Neural progenitor cell (in vitro differentiated cells): ENCODE data around the gene WIZ. TPM values are rescaled to one million over a fixed set of nuclear protein-coding genes. Genes with fewer than 3 reads are reported as not detected.

Source experiments
- DNase-seq: peaks from one replicate; pipeline ENCODE4 v3.0.0-alpha.2; 2016; ENCODE audit warnings: low spot score
- H2AFZ ChIP-seq: fragments of 200-600 bp; sonication (generic); replicated peaks from 2 replicates; pipeline ENCODE4 v1.6.1; 2016; ENCODE audit warnings: antibody characterized with exemption
- H3F3A ChIP-seq: fragments of 200-600 bp; sonication (generic); 2 replicates; pipeline ENCODE4 v1.6.1; 2016; ENCODE audit warnings: antibody characterized with exemption, low read depth
- H3K27ac ChIP-seq: fragments of 200-600 bp; sonication (generic); 2 replicates; pipeline ENCODE4 v1.5.1; 2016; ENCODE audit warnings: mild to moderate bottlenecking
- H3K27me3 ChIP-seq: fragments of 200-600 bp; sonication (generic); 2 replicates; pipeline ENCODE4 v1.6.1; 2016; ENCODE audit warnings: mild to moderate bottlenecking, moderate library complexity
- H3K36me3 ChIP-seq: fragments of 200-600 bp; sonication (generic); 2 replicates; pipeline ENCODE4 v1.5.1; 2016
- H3K4me1 ChIP-seq: fragments of 200-600 bp; sonication (generic); 2 replicates; pipeline ENCODE4 v1.6.1; 2016; ENCODE audit warnings: mixed run types
- H3K4me2 ChIP-seq: fragments of 200-600 bp; sonication (generic); 2 replicates; pipeline ENCODE4 v1.6.1; 2016
- H3K4me3 ChIP-seq: fragments of 200-600 bp; sonication (generic); 2 replicates; pipeline ENCODE4 v1.5.1; 2016
- H3K79me2 ChIP-seq: fragments of 200-600 bp; sonication (generic); 2 replicates; pipeline ENCODE4 v1.6.1; 2016; ENCODE audit warnings: low read depth
- H3K9ac ChIP-seq: fragments of 200-600 bp; sonication (generic); 2 replicates; pipeline ENCODE4 v1.6.1; 2016
- H3K9me3 ChIP-seq: fragments of 200-600 bp; sonication (generic); 2 replicates; pipeline ENCODE4 v1.5.1; 2016; ENCODE audit warnings: low read depth
- H4K20me1 ChIP-seq: fragments of 200-600 bp; sonication (generic); 2 replicates; pipeline ENCODE4 v1.6.1; 2016; ENCODE audit warnings: low read depth
- H3K27ac Mint-ChIP-seq: 3 replicates; pipeline ENCODE4 v1.8.0; 2021; ENCODE audit warnings: mixed read lengths
- H3K27me3 Mint-ChIP-seq: 2 replicates; pipeline ENCODE4 v1.8.0; 2022; ENCODE audit warnings: low read depth, mild to moderate bottlenecking, inconsistent platforms, moderate library complexity, mixed read lengths; ENCODE audit not compliant: insufficient read depth
- H3K36me3 Mint-ChIP-seq: 3 replicates; pipeline ENCODE4 v1.8.0; 2021; ENCODE audit warnings: mixed read lengths
- H3K4me1 Mint-ChIP-seq: 3 replicates; pipeline ENCODE4 v1.8.0; 2021; ENCODE audit warnings: mixed read lengths
- H3K4me3 Mint-ChIP-seq: 3 replicates; pipeline ENCODE4 v1.8.0; 2021; ENCODE audit warnings: mild to moderate bottlenecking, moderate library complexity, mixed read lengths
- H3K9me3 Mint-ChIP-seq: 3 replicates; pipeline ENCODE4 v1.8.0; 2020; ENCODE audit warnings: mixed read lengths
- EZH2 ChIP-seq: fragments of 200-600 bp; sonication (generic); IDR thresholded peaks from 2 replicates; pipeline ENCODE4 v1.6.1; 2017; ENCODE audit warnings: antibody characterized with exemption, mild to moderate bottlenecking, moderate library complexity
- EZH2phosphoT487 ChIP-seq: fragments of 200-600 bp; sonication (generic); IDR thresholded peaks from 2 replicates; pipeline ENCODE4 v1.6.1; 2017; ENCODE audit warnings: antibody characterized with exemption
- total RNA-seq: library from RNA; depleted of rRNA; stranded (reverse); fragments of >200 nt; gene quantifications from 2 replicates; pipeline ENCODE4 v1.2.3, GENCODE V29; 2015; ENCODE audit warnings: low replicate concordance
- TF ChIP-seq, protein P1 (sequence below): fragments of 200-600 bp; sonication (generic); IDR thresholded peaks from 2 replicates; pipeline ENCODE4 v1.5.1; 2017; ENCODE audit warnings: antibody characterized with exemption, mild to moderate bottlenecking

Gene WIZ
- total RNA-seq, 1 donor from 2014 or later: 9.1 TPM

DNA sequence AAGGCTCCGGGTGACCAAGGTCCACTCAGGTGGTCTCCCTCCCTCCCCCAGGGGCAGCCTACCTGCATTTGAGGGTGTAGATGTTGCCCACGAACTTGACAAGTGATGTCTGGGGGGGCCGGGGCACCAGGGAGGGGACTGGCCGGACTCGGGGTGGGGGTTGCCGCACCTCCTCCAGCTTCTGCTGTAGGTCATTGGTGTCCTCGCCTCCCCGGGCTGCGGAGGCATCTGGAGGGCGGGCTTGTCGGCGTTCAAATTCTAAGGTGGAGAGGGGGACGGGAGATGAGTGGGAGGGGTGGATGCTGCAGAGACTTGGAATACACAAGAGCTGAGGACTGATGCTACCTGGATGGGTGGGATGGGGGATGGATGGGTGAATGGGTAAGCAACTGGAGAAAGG lies 25.6 kb downstream of the WIZ start:
- TF ChIP-seq EZH2phosphoT487 (no peak), EZH2 (no peak)
- TF ChIP-seq, protein P1, sequence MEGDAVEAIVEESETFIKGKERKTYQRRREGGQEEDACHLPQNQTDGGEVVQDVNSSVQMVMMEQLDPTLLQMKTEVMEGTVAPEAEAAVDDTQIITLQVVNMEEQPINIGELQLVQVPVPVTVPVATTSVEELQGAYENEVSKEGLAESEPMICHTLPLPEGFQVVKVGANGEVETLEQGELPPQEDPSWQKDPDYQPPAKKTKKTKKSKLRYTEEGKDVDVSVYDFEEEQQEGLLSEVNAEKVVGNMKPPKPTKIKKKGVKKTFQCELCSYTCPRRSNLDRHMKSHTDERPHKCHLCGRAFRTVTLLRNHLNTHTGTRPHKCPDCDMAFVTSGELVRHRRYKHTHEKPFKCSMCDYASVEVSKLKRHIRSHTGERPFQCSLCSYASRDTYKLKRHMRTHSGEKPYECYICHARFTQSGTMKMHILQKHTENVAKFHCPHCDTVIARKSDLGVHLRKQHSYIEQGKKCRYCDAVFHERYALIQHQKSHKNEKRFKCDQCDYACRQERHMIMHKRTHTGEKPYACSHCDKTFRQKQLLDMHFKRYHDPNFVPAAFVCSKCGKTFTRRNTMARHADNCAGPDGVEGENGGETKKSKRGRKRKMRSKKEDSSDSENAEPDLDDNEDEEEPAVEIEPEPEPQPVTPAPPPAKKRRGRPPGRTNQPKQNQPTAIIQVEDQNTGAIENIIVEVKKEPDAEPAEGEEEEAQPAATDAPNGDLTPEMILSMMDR: no peak
- peaks cover 4% of the 10 kb centered on the region for H3K27me3 Mint-ChIP-seq

DNA sequence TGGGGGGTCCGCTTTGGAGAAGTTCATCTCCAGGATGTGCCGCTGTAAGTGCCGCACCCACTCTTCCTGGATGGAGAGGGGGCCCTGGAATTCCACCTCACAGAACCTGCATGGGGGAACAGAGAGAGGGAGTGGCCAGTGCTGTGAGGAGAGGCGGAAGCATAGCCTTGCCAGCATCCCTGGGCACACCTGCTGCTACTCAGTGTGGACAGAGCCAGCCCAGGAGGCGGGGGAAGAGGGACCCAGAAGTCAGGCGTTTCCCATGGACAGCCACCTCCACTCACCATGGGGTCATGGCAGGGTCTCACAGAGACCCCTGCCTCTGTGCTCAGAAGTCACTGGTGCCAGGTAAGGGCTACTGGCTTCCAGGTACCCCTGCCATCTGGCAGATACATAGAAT lies 26.6 kb downstream of the WIZ start:
- peaks cover 8% of the 10 kb centered on the region for H3K27me3 Mint-ChIP-seq

More for the DNA sequence above, 25.6 kb downstream of the WIZ start:
- H3K27ac Mint-ChIP-seq: no peak overlapping the region
- no peak for DNase-seq
- Histone ChIP-seq H3K4me2 (no peak overlapping the region), H3K27ac (no peak overlapping the region), H3K4me3 (no peak overlapping the region), H4K20me1 (peaks cover 4% of the 10 kb centered on the region), H3K9ac (no peak overlapping the region), H3K27me3 (no peaks in the 10 kb centered on the region), H3K9me3 (no peaks in the 10 kb centered on the region), H3K79me2 (peaks cover 5% of the 10 kb centered on the region), H3K4me1 (no peaks in the 10 kb centered on the region), H3F3A (peaks cover 8% of the 10 kb centered on the region), H2AFZ (no peak overlapping the region), H3K36me3 (peaks cover 5% of the 10 kb centered on the region)
- peaks cover 6% of the 10 kb centered on the region for H3K9me3 Mint-ChIP-seq
- no peaks in the 10 kb centered on the region for H3K4me1 Mint-ChIP-seq
- no peak overlapping the region for H3K4me3 Mint-ChIP-seq
- peaks cover 28% of the 10 kb centered on the region for H3K36me3 Mint-ChIP-seq

DNA sequence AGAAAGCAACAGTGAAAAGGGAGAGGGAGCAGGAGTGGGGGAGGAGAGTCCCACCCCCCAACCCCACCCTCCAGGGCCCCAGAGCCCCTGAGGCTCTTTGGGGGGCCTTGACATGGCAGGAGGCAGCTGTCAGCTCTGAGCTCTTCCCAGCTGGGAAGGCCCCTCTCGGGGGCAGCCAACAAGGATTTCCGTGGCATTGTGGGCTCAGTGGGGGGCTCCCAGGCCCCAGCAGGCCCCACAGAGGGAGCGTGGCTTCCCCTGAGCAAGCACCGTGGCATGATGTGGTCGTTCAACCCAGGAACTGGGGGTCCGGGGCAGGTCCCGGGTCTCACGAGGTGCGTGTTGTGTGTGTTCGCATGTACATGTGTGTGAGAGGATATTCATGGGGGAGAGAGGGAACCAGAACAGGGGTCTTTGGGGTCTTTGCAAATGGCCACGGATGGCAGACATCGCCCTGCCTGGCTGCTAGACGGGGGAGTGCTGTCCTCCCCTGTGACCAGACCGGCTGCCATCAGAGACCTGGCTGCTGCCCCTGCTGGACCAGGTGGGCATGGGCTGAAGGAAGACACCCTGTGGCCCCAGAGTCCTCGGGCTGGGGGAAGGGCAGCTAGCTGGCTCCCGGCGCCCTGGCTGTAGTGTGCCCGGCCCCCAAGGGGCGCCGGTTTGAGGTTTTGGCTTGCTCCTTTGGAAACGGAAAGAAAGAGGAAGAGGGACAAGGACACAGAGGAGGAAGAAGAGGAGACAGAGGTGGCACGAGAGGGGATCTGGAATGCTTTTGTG lies 27.3 kb downstream of the WIZ start:
- Histone ChIP-seq H3K4me2 (no peak overlapping the region), H3K36me3 (peaks cover 5% of the 10 kb centered on the region)

More for the DNA sequence above, 26.6 kb downstream of the WIZ start:
- Histone ChIP-seq H3K9ac (no peak overlapping the region), H3K9me3 (no peaks in the 10 kb centered on the region), H3K27ac (no peak overlapping the region), H3K27me3 (no peaks in the 10 kb centered on the region), H4K20me1 (peaks cover 3% of the 10 kb centered on the region), H2AFZ (no peak overlapping the region), H3K79me2 (peaks cover 7% of the 10 kb centered on the region), H3F3A (peaks cover 8% of the 10 kb centered on the region), H3K4me1 (no peaks in the 10 kb centered on the region), H3K4me3 (no peak overlapping the region), H3K4me2 (no peak overlapping the region), H3K36me3 (peaks cover 5% of the 10 kb centered on the region)
- Mint-ChIP-seq H3K36me3 (peaks cover 30% of the 10 kb centered on the region), H3K27ac (no peak overlapping the region), H3K9me3 (peaks cover 9% of the 10 kb centered on the region), H3K4me1 (peaks cover 3% of the 10 kb centered on the region), H3K4me3 (no peak overlapping the region)
- no peak for DNase-seq
- no peak for TF ChIP-seq EZH2
- TF ChIP-seq EZH2phosphoT487: no peak
- TF ChIP-seq, protein P1: no peak

More for the DNA sequence above, 27.3 kb downstream of the WIZ start:
- H3K4me1 ChIP-seq: peaks cover 2% of the 10 kb centered on the region
- peaks cover 10% of the 10 kb centered on the region for H3K27me3 Mint-ChIP-seq
- H3F3A ChIP-seq: peaks cover 8% of the 10 kb centered on the region
- H3K4me3 Mint-ChIP-seq: no peak overlapping the region
- peaks cover 13% of the 10 kb centered on the region for H3K79me2 ChIP-seq
- H3K4me3 ChIP-seq: no peak overlapping the region
- peaks cover 10% of the 10 kb centered on the region for H3K4me1 Mint-ChIP-seq
- TF ChIP-seq EZH2: no peak
- no peak for TF ChIP-seq EZH2phosphoT487
- TF ChIP-seq, protein P1: no peak
- H2AFZ ChIP-seq: no peak overlapping the region
- H3K27me3 ChIP-seq: no peaks in the 10 kb centered on the region
- peaks cover 28% of the 10 kb centered on the region for H3K36me3 Mint-ChIP-seq
- DNase-seq: no peak
- H4K20me1 ChIP-seq: peaks cover 10% of the 10 kb centered on the region
- H3K9me3 Mint-ChIP-seq: peaks cover 9% of the 10 kb centered on the region
- no peak overlapping the region for H3K27ac Mint-ChIP-seq
- no peak overlapping the region for H3K9ac ChIP-seq
- no peak overlapping the region for H3K27ac ChIP-seq
- H3K9me3 ChIP-seq: no peaks in the 10 kb centered on the region
